HG03457 (cell line): ENCODE results near the gene MYMK.

Experiments
- ATAC-seq: cut with Tn5 transposase; IDR thresholded peaks from one replicate; pipeline ENCODE4 v1.9.1; 2021; ENCODE audit warnings: moderate number of reproducible peaks; ENCODE audit not compliant: unreplicated experiment

MYMK gene

DNA sequence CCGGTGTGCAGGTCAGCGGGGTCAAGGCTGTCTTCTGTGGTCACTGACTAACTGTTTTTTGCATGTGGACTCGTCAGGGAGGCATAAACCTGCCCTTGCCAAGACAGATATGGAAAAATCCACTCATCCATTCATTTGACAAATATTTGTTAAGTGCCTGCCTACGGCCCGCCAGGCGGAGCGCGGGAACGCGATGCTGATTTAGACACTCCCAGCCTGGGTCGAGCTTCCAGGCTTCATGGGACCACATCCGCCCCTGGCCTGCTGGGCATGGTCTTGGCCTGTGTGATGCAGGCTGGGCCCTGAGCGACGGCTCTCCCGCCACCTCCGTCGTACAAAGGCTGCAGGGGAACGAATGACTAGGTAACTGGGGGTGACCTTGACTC is 18.1 kb downstream of the MYMK start:
- ATAC-seq, result no peak

- no peak for ATAC-seq
Observed at GRCh38 chr9:133505901-133506652, 18.7 kb downstream of the MYMK start.

- no peak for ATAC-seq
Observed at GRCh38 chr9:133505186-133505830, 19.5 kb downstream of the MYMK start.

DNA sequence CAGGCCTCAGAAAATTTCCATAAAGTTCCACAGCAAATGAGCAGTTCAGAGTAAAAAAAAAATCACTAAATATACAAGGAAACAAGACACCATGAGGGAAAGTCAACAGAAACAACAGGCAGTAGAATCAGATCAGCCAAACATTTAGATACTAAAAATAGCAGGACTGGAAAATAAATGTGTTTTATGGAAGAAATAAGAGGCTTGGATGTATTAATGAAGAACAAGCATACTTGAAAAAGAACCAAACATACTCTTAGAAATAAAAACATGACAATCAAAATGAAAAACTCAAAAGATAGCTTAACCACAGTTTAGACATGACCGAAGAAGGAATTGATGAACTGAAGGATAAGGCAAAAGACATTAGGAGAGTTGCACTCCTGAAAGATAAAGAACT is 22.6 kb downstream of the MYMK start:
- ATAC-seq, result no peak

- ATAC-seq, result no peak
Observed at GRCh38 chr9:133499892-133500270, 24.9 kb downstream of the MYMK start.

DNA sequence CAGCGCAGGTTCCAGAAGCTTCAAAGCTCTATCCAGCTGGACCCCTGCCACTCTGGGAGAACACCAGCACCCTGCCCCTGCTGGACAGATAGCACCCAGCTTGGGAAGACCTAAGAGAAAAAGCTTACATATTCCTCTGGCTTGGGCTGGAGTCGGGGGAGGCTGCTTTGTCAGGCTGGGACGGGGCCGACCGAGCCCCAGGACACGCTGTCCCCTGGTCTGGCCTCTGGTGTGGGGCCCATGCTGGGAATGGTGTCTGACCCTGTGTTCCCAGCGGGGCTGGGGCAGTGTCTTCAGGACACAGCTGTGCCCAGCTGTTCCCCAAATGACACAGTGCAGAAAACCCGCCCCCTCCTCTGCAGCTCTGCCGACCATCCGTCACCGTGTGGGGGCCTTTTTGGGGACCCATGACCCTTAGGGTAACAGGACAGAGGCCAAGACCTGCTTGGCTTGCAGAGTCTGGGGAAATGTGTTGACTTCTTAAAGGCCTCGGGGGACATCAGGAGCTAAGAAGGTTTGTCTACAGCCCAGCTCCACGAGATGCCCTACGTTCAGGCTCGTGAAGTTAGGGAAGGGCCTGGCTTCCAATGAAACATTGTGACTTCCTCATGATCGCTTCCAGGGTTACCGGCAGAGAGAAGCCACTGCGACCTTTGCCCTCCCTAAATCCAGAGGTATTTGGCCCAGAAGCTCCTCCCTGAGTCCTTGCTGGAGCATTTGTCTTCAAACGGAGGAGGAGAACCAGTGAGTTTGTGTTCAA is 25.4 kb downstream of the MYMK start:
- ATAC-seq, result no peak

- ATAC-seq, result no peak
Observed at GRCh38 chr9:133496861-133497842, 27.6 kb downstream of the MYMK start.

DNA sequence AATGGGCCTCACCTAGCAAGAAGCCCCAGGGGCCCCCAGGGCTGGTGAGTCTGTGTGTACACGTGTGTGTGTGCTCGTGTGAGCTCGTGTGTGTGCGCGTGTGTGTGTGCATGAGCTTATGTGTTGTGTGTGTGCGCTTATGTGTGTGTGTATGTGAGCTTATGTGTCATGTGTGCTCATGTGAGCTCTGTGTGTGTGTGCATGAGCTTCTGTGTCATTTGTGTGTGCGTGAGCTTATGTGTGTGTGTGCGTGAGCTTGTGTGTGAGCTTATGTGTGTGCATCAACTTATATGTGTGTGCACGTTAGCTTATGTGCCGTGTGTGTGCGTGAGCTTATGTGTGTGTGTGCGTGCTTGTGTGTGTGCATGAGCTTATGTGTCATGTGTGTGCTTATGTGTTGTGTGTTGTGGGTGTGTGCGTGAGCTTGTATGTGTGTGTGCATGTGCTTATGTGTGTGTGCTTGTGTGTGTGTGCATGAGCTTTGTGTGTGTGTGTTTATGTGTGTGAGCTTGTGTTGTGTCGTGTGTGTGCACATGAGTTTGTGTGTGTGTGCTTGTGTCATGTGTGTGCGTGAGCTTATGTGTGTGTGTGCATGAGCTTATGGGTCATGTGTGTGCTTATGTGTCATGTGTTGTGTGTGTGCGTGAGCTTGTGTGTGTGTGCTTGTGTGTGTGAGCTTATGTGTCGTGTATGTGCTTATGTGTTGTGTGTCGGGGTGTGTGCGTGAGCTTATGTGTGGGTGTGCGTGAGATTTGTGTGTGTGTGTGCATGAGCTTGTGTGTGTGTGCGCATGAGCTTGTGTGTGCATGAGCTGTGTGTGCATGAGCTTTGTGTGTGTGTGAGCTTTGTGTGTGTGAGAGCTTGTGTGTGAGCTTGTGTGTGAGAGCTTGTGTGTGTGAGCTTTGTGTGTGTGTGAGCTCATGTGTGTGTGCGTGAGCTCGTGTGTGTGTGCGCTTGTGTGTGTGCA is 29.1 kb downstream of the MYMK start:
- no peak for ATAC-seq

GRCh38 chr9:133494636-133495326 is 30.0 kb downstream of the MYMK start:
- ATAC-seq, result no peak

DNA sequence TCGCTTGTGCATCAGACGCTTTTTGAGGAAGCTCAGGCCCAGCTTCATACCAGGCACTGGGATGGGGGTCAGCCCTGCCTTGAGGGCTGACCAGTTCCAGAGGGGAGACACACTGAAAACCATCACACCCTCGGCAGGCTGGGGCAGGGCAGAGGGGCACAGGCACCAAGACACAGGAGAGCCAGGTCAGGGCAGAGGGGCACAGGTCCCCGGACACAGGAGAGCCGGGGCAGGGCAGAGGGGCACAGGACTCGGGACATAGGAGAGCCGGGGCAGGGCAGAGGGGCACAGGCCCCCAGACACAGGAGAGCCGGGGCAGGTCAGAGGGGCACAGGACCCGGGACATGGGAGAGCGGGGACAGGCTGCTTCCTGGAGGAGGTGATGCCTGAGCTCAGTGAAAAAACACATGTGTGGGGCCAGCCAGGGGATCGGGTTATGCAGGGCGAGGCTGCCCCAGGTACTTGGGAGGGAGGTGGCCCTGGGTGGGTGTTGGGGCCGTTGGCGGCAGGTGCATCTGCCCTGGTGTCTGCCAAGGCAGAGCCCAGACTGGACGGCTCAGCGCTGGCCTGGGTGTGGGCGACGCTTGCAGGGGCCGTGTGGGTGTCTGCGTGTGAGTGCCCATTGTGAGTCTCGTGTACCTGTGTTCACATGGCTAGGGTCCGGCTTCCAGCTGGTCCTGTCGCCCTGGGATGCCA is 30.8 kb downstream of the MYMK start:
- ATAC-seq, result no peak

- no peak for ATAC-seq
Observed at GRCh38 chr9:133493428-133493827, 31.3 kb downstream of the MYMK start.

DNA sequence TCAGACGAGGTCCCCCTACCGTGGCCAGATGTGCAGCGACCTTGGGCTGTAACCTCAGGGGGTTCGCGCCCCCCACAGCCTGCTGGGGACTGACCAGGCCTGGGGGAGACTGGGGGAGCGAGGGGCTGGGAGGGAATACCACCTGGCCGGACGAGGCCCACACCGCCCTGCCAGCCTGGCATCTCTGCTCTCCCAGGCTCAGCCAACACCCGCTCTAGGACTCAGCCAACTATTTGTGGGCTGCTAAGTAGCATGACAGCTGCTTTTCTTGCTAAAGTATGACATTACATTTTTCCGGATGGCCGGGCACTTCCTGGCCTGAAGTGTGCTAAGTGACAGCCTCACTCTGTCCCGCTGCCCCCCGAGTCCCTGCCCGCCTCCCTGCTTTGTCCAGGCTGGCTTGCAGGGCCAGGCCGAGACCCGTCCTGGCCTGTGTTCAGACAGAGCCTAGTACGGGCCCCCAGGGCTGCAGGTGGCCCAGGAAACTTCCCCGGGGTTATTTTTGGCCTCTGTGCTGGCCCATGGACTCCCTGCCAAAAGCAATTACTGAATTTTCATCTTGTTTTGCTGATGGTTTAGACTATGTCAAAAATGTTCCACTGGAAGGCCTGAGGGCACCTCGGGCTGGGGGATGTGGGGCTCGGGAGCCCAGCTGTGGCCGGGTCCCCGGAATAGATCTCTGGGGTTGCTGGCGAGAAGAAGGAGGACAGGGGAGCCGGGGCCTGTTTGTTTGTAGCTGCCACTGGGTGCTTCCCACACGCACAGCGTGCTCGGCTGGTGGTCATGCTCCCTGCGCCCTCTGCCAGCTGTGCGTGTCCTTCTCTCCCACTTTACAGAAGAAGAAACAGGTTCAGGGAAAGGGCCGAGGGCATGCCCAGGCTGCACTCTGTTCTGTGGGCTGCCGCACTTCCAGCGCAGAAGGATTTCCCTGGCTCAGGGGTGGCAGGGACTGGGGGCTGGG is 32.4 kb downstream of the MYMK start:
- no peak for ATAC-seq

GRCh38 chr9:133491656-133491925 is 33.2 kb downstream of the MYMK start:
- no peak for ATAC-seq

DNA sequence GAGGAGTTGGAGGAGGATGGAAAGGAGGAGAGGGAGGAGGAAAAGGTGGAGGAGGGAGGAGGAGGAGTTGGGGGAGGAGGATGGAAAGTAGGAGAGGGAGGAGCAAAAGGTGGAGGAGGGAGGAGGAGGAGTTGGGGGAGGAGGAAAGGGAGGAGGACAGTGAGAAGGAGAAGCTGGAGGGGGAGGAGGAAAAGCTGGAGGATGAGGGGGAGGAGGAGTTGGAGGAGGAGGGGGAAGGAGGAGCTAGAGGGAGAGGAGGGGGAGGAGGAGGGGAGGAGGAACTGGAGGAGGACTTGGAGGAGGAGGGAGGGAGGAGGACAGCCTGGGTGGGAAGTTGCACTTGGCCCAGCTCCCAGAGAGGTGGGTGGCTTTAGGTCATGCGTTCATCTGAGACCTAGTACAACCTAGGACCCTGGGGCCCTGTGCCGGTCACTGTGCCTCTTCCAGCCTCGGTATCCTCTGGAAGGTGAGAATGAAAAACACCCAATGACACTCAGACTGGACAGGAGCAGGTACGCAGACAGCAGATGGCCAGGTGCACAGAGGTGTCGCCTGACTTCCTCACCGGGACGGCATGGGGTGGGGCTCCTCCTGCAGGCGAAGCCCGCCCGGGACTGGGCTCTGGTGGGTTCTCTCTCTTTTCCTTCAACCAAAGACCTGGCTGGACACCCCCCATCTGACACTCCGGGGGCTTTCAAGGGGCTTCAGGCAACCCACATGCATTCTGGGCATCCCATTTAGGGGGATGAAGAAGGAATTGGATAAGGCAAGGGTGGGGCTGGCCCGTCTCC is 33.7 kb downstream of the MYMK start:
- ATAC-seq, result no peak

GRCh38 chr9:133490201-133490681 is 34.5 kb downstream of the MYMK start:
- no peak for ATAC-seq
